ENCODE measurements around the gene TICAM1.

GRCh38 chr19:4830768-4831265 lies 695 bp downstream of the TICAM1 start:
- TF ChIP-seq CTCF (IDR thresholded peaks at IDR 0.05) = no peak
- TF ChIP-seq POLR2A (IDR thresholded peaks at IDR 0.05) = no peak
- no peak for TF ChIP-seq POLR2AphosphoS5 (IDR thresholded peaks at IDR 0.05)
- TF ChIP-seq EP300 (IDR thresholded peaks at IDR 0.05) = no peak

All from sigmoid colon (tissue), 4 donors.